ENCODE data around the gene B4GALNT2.
"Not testable (repeated sequence)": the region's sequence is repeated elsewhere in the genome, so short reads cannot be mapped to it uniquely, and the experiment has no call there.

The B4GALNT2 gene

GRCh38 chr17:49090878-49091594 lies 41.5 kb upstream of the B4GALNT2 start:
- no peak overlapping the region for H3K4me3 ChIP-seq (ENCODE audit: low read length)
- peak; percentile 7 for TF ChIP-seq CTCF (IDR thresholded peaks at IDR 0.05; ENCODE audit: insufficient read depth, low read depth, low read length, missing control alignments)
- DNase-seq (ENCODE audit: low read depth), result peak; percentile 95

GRCh38 chr17:49093131-49093530 lies 39.4 kb upstream of the B4GALNT2 start:
- TF ChIP-seq CTCF (IDR thresholded peaks at IDR 0.05; ENCODE audit: insufficient read depth, low read depth, low read length, missing control alignments), result no peak
- no peak overlapping the region for H3K4me3 ChIP-seq (ENCODE audit: low read length)
- no peak for DNase-seq (ENCODE audit: low read depth)

- H3K4me3 ChIP-seq (ENCODE audit: low read length), result no peak overlapping the region
- no peak for DNase-seq (ENCODE audit: low read depth)
- no peak for TF ChIP-seq CTCF (IDR thresholded peaks at IDR 0.05; ENCODE audit: insufficient read depth, low read depth, low read length, missing control alignments)
Observed at GRCh38 chr17:49100601-49101000, 32.0 kb upstream of the B4GALNT2 start.

GRCh38 chr17:49101054-49101534 lies 31.5 kb upstream of the B4GALNT2 start:
- no peak overlapping the region for H3K4me3 ChIP-seq (ENCODE audit: low read length)
- no peak for TF ChIP-seq CTCF (IDR thresholded peaks at IDR 0.05; ENCODE audit: insufficient read depth, low read depth, low read length, missing control alignments)
- peak; percentile 94 for DNase-seq (ENCODE audit: low read depth)

GRCh38 chr17:49103360-49103759 lies 29.2 kb upstream of the B4GALNT2 start:
- not testable (repeated sequence) for H3K4me3 ChIP-seq (ENCODE audit: low read length); DNase-seq (ENCODE audit: low read depth)

GRCh38 chr17:49104511-49105074 lies 28.0 kb upstream of the B4GALNT2 start:
- TF ChIP-seq CTCF (IDR thresholded peaks at IDR 0.05; ENCODE audit: insufficient read depth, low read depth, low read length, missing control alignments), result no peak
- no peak for DNase-seq (ENCODE audit: low read depth)
- H3K4me3 ChIP-seq (ENCODE audit: low read length), result no peak overlapping the region

GRCh38 chr17:49106321-49107210 lies 26.0 kb upstream of the B4GALNT2 start:
- no peak overlapping the region for H3K4me3 ChIP-seq (ENCODE audit: low read length)
- no peak for TF ChIP-seq CTCF (IDR thresholded peaks at IDR 0.05; ENCODE audit: insufficient read depth, low read depth, low read length, missing control alignments)
- peak; percentile 55 for DNase-seq (ENCODE audit: low read depth)
